ENCODE data around the gene IL3. TPM values are rescaled to one million over a fixed set of nuclear protein-coding genes. Genes with fewer than 3 reads are reported as not detected.

IL3 gene
- total RNA-seq, 6 donors from 2014 or later = not detected

GRCh38 chr5:132057498-132058255, 2.8 kb upstream of the IL3 start:
- DNase-seq (no peak), ATAC-seq (ENCODE audit: low FRiP score in 2 of 2) (no peak)
- 87 to 92% methylated on average over 12 of the region's 12 CpGs for WGBS, 2 donors
- Histone ChIP-seq H3K4me1 (no peaks in the 10 kb centered on the region), H3K36me3 (no peaks in the 10 kb centered on the region), H3K27ac (no peak overlapping the region), H3K27me3 (no peaks in the 10 kb centered on the region), H3K9me3 (no peaks in the 10 kb centered on the region), H3K4me3 (no peak overlapping the region)
- TF ChIP-seq POLR2A (IDR thresholded peaks at IDR 0.05) = no peak
- TF ChIP-seq EP300 (IDR thresholded peaks at IDR 0.05) = no peak
- TF ChIP-seq CTCF (IDR thresholded peaks at IDR 0.05) = no peak
- TF ChIP-seq POLR2AphosphoS5 (IDR thresholded peaks at IDR 0.05) = no peak

- WGBS, 2 donors = 89 to 93% methylated on average over 7 of the region's 7 CpGs
- TF ChIP-seq POLR2A (IDR thresholded peaks at IDR 0.05) (no peak), CTCF (IDR thresholded peaks at IDR 0.05) (no peak), POLR2AphosphoS5 (IDR thresholded peaks at IDR 0.05) (no peak), EP300 (IDR thresholded peaks at IDR 0.05) (no peak)
- Histone ChIP-seq H3K4me3 (no peak overlapping the region), H3K9me3 (no peaks in the 10 kb centered on the region), H3K27ac (no peak overlapping the region), H3K27me3 (no peaks in the 10 kb centered on the region), H3K4me1 (no peaks in the 10 kb centered on the region), H3K36me3 (no peaks in the 10 kb centered on the region)
- DNase-seq = no peak
- ATAC-seq (ENCODE audit: low FRiP score in 2 of 2) = no peak
Observed at GRCh38 chr5:132058646-132059042, 1.8 kb upstream of the IL3 start.

- no peak for ATAC-seq (ENCODE audit: low FRiP score in 2 of 2)
- TF ChIP-seq CTCF (IDR thresholded peaks at IDR 0.05) (no peak), POLR2A (IDR thresholded peaks at IDR 0.05) (no peak), EP300 (IDR thresholded peaks at IDR 0.05) (no peak)
- H3K36me3 ChIP-seq = no peaks in the 10 kb centered on the region
- H3K27me3 ChIP-seq = no peaks in the 10 kb centered on the region
- H3K27ac ChIP-seq = no peak overlapping the region
- no peak overlapping the region for H3K4me3 ChIP-seq
- H3K9me3 ChIP-seq = no peaks in the 10 kb centered on the region
- no peak for DNase-seq
- 92% methylated on average over 8 to 9 of the region's 9 CpGs for WGBS, 2 donors
- no peaks in the 10 kb centered on the region for H3K4me1 ChIP-seq
Observed at GRCh38 chr5:132059043-132059695, 1.3 kb upstream of the IL3 start.

- H3K4me3 ChIP-seq = no peak overlapping the region
- ATAC-seq (ENCODE audit: low FRiP score in 2 of 2) (no peak), DNase-seq (peak in 1 of 2 donors; percentile 60)
- no peak for TF ChIP-seq CTCF (IDR thresholded peaks at IDR 0.05)
- TF ChIP-seq POLR2AphosphoS5 (IDR thresholded peaks at IDR 0.05) = no peak
- no peak for TF ChIP-seq POLR2A (IDR thresholded peaks at IDR 0.05)
- TF ChIP-seq EP300 (IDR thresholded peaks at IDR 0.05) = no peak
- no peaks in the 10 kb centered on the region for H3K9me3 ChIP-seq
- no peaks in the 10 kb centered on the region for H3K36me3 ChIP-seq
- no peaks in the 10 kb centered on the region for H3K4me1 ChIP-seq
- no peaks in the 10 kb centered on the region for H3K27me3 ChIP-seq
- WGBS, 2 donors = 89 to 92% methylated on average over 9 to 13 of the region's 13 CpGs
- no peak overlapping the region for H3K27ac ChIP-seq
Observed at GRCh38 chr5:132059696-132060500, 557 bp upstream of the IL3 start.
